Right ventricle myocardium inferior (tissue), 1 donor: ENCODE results near the gene AFAP1. TPM values are rescaled to one million over a fixed set of nuclear protein-coding genes. Genes with fewer than 3 reads are reported as not detected.

Source experiments
- ATAC-seq: fragments of 200-7000 bp; cut with Tn5 transposase; one replicate; pipeline ENCODE4 v1.9.1; 2020; ENCODE audit warnings: mild to moderate bottlenecking, moderate library complexity
- DNase-seq: peaks from one replicate; pipeline ENCODE4 v3.0.0; 2021; ENCODE audit errors: missing footprints
- intact Hi-C: fragments of 100-400 bp; cut with DNase I; formaldehyde crosslinking; loops from one replicate; pipeline ENCODE4 v1.11.0; 2022
- total RNA-seq: library from RNA; stranded (reverse); fragmentation: NEBNext Ultra II Directional; extraction: Animal tissue kit (Norgen Biotek cat#: 25700); gene quantifications from one replicate; pipeline ENCODE4 v1.2.1, GENCODE V29; 2021
- donor health status: DM: no; HTN: yes; CAD: no; lungs with severe emphysema.

The AFAP1 gene
- total RNA-seq, 1 donor from 2014 or later, result 8.0 TPM

DNA sequence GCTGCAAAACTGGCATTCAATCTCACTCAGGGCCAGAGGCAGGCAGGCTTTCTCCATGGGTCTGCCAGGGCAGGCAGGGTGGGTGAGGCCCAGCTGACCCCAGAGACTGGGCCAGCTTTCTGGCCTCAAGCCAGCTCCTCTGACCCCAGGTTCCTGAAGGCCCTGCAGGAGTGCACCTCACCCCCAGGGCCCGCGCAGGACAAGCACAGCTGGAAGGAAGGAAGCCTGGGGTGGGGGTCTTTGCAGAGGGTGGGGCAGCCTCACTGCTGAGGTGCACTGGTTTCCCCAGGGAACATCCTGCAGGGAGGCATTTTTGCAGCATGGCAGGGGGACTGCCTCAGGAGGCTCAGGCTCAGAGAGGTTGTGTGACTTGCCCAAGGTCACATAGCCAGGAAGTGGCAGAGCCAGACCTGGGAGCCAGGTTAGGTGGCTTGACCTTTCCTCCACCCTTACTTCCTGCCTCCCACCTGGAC lies 31.5 kb upstream of the AFAP1 start:
- intact Hi-C loops, result no loop called here
- ATAC-seq (no peak), DNase-seq (peak; percentile 59)

DNA sequence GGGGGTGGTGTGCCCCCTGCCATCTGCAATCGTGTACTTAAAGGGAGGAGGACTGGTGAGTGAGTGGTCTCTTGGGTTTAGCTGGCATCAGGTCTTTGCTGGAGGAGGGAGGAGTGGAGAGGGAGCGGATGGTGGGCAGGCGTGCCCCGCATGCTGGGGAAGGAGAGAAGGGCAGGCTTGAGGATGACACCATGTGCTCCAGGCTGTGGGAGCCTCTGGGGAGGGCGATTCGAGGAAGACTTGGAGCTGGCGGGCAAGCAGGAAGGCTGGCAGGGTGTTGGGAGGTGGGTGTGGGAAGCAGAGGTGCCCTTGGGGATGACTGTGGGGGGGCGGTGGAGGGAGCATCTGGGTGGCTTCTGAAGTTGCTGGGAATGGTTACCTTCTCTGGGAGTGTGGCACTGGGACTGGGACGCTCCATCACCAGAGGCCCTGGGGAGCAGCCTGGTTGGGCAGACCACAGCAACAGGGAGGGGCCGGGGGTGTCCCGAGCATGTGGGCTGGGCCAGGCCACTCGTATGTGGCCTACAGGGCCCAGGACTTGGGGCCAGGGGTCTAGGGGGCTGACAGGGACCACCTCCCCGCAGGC lies 30.8 kb upstream of the AFAP1 start:
- ATAC-seq (no peak), DNase-seq (peak; percentile 62)
- intact Hi-C loops, result no loop called here

DNA sequence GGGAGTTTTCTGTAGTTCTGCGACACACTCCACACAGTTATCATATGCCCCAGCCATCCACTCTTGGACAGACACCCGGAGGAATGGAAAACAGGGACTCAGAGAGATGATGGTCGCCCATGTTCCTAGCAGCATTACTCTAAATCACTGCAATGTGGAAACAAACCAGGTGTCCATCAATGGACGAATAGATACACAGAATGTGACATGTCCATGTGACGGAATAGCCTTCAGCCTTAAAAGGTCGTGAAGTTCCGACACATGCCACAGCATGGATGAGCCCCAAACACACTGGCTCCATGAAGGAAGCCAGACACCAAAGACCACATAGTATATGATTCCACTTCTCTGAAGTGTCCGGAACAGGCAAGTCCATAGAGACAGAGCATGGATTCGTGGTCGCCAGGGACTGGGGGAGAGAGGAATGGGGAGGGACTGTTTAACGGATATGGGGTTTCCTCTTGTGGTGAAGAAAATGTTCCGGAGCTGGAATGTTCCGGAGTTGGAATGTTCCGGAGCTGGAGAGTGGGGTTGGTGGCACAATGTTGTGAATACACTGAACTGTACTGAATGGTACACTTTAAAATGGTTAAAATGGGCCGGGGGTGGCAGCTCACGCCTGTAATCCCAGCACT lies 28.7 kb upstream of the AFAP1 start:
- no peak for ATAC-seq
- DNase-seq, result no peak
- intact Hi-C loops, result no loop called here

DNA sequence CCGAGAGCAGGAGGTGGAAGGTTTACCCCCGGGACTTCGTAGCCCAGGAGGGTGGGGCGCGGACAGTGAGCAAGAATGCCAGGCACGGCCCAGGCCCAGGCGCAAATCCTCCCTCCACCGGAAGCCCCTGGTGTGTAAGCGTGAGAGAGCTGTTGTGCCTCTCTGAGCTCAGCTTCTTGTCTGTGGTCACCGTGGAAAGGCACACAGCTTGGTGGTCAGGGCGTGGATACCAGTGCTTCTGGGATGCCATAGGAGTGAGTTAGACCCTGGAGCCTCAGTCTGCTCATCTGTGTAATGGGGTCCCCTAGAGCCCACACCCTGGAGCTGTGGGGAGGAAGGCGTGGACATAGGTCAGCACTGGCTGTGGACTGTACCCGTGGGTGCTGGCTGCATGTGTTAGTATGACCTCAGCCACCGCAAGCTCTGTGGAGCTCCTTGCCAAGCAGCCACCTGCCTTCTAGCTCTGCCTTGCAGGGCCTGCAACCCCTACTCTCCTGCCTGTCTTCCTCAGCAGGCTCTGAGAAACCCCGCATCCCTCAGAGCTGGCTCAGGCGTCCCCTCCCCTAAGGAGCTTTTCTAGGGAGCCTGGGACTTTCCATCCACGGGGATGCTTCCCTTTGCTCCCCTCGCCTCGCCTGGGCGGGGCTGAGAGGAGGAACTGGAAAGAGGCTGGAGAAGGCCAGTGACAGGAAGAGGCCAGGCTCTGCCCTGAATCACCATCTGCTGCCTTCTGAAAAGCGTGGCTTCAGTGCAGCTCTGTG lies 28.0 kb upstream of the AFAP1 start:
- intact Hi-C loops, result no loop called here
- ATAC-seq, result peak; percentile 26
- peak; percentile 72 for DNase-seq

GRCh38 chr4:7967063-7967440 lies 27.4 kb upstream of the AFAP1 start:
- DNase-seq, result peak; percentile 34
- ATAC-seq, result no peak
- intact Hi-C loops, result no loop called here

- ATAC-seq, result no peak
- DNase-seq, result peak; percentile 61
- intact Hi-C loops, result no loop called here
Measured at GRCh38 chr4:7966281-7967062, 26.8 kb upstream of the AFAP1 start.

- DNase-seq (peak; percentile 74), ATAC-seq (peak; percentile 47)
- intact Hi-C loops, result no loop called here
Measured at GRCh38 chr4:7964890-7965662, 25.4 kb upstream of the AFAP1 start.

DNA sequence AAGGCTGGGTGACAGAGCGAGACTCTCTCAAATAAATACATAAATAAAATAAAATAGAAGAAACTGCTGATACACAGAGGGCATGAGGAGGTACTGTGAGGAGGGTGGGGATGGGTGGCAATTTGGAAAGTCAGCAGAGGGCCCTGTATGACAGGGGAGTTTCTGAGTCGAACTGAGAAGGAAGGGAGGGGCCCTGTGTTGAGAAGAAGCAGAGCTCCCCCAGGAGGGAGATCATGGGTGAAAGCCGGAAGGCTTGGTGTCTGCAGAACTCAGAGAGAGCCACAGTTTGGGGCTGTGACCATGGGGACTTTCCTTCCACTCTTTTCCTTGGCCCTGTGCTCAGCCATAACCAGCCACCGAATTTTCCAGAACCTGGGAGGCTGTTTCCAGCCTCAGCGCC lies 24.8 kb upstream of the AFAP1 start:
- no peak for ATAC-seq

GRCh38 chr4:7963691-7964090 lies 24.0 kb upstream of the AFAP1 start:
- ATAC-seq (no peak), DNase-seq (peak; percentile 14)
- intact Hi-C loops, result no loop called here

More for the DNA sequence above, 24.8 kb upstream of the AFAP1 start:
- peak; percentile 22 for DNase-seq
- intact Hi-C loops, result no loop called here

DNA sequence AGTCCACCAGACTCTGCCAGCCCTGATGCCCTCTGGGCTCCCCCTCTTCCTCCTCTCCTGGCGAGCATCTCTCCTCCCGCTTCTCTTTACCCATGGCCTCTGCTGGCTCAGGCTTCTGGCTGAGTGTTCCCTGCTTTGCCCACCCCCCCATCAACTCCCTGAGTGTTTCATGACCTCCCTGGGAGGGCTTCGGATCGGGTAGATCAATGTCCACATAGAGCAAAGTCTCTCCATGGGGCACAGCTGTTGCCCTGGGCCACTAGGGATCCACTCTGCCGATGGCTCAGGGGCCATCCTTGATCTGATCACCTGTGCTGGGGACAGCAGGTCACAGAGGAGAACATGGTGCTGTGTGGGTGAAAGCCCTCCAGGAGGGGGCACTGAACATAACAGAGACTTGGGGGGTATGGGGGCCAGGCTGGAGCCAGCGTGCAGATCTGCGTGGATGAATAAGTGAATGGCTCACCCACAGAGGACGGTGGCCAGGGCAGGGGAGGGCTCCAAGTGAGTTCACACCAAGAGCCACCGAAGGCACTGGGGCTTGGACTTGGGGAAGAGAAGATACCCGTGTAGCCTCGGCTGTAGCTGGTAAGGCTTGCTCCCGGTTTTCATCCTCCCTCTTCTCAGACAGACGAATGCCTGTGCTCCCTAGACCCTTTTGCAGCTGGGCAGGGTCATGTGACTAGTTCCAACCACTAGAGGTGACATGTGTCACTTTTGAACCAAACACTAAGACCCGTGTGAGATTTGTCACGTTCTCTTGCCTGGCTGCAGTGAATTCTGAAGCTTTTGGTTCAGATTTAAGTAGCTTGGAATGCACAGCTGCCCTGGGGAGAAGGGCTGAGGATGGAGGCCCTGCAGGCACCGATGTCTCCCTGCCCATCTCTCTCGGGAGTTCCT lies 23.2 kb upstream of the AFAP1 start:
- peak; percentile 56 for DNase-seq
- no peak for ATAC-seq

GRCh38 chr4:7960790-7961655 lies 21.4 kb upstream of the AFAP1 start:
- intact Hi-C loops, result no loop called here
- peak; percentile 53 for DNase-seq
- ATAC-seq, result no peak

More for the DNA sequence above, 23.2 kb upstream of the AFAP1 start:
- intact Hi-C loops, result no loop called here

- ATAC-seq, result no peak
- intact Hi-C loops, result no loop called here
- DNase-seq, result no peak
Measured at GRCh38 chr4:7960017-7960789, 20.5 kb upstream of the AFAP1 start.

DNA sequence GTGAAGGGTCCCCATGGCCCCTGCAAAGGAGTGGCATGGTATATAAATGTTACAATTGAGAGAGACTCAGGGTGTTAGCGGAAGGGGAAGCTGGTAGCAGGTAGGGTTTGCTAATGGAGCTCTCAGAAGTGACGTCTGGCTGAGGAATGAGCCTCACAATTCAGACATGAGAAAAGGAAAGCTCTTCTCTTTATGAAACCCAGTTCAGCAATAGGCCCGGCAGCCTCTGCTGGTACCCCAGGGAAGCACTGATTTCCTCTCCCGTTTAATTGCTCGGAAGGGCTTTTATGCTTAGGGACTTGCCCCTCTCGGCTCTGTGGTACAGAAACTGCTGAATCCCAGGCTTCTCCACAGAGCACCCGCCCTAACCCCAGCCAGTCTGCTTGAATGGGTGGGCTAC lies 19.4 kb upstream of the AFAP1 start:
- ATAC-seq (no peak), DNase-seq (no peak)
- intact Hi-C loops, result no loop called here

DNA sequence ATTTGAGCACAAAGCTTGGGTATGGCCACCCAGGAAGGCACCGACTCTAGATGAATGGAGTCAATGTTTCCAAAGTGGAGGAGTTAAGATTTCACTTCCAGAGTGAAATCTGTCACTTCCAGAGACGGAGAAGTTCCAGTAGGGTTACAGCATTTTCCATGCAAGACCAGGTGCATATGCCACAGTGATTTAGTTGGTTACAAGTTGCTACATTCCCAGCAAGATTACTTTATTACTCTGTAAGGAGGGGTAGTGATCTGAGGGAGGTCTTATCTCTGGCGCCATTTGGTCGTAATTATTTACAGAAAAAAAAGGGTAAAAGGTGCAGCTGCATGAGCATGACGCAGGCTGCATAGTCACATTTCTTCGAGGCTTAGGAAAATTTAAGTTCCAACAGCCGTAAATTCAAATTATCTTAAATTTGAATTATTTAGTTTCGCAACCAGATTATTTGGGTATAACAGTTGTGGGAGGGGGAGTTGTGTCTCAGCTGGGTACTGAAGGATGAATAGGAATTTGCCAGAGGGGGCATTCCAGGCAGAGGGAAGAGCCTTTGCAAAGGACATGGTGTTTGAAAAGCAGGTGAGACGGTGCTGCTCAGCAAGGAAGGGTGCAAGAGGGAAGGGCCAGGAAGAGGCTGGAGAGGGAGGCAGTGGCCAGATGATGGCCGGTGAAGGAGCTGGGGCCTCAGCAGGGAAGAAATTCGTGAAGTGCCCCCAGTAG lies 17.4 kb upstream of the AFAP1 start:
- ATAC-seq (no peak), DNase-seq (no peak)
- intact Hi-C loops, result no loop called here

DNA sequence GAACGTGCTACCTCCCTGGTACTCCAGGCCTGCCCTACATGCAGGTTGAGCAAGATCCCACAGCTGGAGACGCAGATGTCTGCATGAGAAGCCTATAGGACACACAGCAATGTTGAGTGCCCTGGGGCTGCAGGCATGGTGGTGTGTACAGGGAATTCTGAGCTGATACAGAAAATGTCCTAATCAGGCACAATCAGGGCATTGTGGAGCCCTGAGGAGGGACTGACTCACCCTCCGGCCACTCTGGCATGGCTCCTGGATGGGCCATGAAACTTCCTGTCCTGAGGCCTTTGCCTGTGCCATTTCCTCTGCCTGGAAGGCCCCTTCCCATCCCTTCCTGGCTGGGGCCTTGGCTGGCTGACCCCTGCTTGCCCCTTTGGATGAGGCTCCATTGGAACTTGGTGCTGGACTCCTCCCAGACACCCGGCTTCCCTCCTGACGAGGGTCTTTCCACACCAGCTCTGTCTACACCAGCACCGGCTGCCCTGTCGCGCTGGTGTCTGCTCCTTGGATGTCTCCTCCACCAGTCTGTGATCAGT lies 16.7 kb upstream of the AFAP1 start:
- intact Hi-C loops, result no loop called here
- ATAC-seq, result no peak
- no peak for DNase-seq
